Stimulated activated CD8-positive, alpha-beta memory T cell treated with anti-CD3 and anti-CD28 coated beads, Interleukin-12 subunit alpha, Interleukin-12 subunit beta, amount 100 ng/mL, for 24 hours (primary cell): ENCODE results near the gene DNAJB11.

Experiments used
- DNase-seq: peaks from one replicate; pipeline ENCODE4 v3.0.0-alpha.2; 2020; ENCODE audit errors: extremely low read depth

DNAJB11 gene

DNA sequence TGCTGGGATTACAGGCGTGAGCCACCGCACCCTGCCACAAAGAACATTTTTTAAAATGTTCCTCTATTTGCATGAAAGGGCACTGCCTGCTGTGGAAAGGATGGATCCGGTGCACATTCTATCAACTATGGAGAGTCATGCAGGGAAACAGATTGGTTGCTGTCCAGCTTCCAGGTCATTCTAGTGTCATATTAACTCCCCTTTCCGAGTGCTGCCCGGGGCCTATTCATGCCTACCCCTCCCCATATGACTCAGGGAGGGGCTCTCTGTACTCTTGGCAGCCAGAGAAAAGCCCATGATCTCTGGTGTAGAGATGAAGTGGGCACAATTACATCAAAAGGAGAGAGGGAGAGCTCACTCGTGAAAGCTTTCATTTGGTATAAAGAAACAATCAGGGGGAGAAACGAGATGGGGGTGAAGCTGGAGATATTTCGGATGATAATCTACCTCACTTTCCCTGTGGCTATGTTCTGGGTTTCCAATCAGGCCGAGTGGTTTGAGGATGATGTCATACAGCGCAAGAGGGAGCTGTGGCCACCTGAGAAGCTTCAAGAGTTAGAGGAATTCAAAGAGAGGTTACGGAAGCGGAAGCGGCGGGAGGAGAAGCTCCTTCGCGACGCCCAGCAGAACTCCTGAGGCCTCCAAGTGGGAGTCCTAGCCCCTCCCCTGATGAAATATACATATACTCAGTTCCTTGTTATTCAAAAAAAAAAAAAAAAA, 26.2 kb downstream of the DNAJB11 start:
- DNase-seq = no peak

DNA sequence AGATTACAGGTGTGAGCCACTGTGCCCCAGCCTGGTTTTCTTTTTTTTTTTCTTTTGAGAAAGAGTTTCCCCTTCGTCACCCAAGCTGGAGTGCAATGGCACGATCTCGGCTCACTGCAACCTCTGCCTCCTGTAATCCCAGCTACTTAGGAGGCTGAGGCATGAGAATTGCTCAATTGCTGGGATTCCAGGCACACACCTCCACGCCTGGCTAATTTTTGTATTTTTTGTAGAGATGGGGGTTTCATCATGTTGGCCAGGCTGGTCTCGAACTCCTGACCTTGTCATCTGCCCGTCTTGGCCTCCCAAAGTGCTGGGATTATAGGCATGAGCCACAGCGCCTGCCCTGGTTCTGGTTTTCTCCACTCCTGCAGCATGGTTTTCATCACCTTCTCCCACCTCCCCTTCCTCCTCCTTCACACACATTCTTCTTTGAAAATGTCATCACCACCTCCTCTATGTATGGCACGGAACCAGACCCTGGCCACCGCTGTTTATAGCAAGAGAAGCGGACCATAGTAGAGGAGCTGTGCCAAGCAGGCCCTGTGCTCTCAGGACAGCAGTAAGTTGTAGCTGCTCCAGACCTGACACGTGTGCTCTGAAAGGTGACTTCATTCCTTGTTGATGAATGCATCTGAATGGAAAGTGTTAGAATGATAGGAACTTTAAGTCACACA, 27.7 kb downstream of the DNAJB11 start:
- DNase-seq = no peak

DNA sequence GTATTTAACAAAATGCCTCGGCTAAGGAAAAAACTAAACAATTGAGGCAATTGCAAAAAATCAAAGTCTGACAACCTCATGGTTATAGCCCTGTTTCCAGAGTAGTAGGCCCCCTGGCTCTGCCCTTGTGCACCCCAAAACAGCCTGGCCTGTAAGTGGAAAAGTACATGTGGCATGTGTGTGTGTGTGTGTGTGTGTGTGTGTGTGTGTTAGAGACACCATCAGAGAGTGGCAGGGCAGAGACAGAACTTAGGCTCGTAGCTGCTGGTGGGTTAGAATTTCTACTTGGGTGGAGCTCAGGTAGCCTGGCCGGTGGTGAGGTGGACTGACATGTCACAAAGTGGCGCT, 28.2 kb downstream of the DNAJB11 start:
- no peak for DNase-seq

DNA sequence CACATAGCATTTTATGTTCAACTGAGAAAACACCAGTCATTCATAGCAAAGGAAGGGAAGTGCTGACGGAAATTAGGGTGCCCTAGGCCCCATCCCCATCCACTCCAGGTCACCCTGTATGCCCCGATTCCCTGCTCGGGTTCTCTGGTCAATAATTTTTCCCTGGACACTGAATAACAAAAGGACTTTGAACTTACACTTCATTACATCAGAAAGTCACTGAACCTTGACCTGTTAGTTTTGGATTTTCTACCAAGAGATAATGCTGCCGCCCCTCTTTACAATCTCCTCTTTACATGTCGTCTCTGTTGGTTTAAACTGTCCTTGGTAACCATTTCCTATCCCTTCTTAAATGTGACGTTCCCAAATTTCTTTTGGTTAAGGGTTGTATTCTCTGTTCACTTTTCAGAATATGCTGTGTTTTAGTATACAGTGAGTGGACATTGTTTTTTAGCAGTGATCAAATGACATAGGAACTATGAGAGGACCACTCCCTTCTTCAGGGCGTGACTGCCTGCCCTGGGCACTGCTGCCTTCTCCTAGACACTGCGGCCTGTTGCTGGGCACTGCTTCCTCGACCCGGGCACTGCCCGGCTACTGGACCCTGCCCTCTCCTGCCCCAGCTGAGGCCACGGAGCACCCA, 28.7 kb downstream of the DNAJB11 start:
- DNase-seq = no peak

DNA sequence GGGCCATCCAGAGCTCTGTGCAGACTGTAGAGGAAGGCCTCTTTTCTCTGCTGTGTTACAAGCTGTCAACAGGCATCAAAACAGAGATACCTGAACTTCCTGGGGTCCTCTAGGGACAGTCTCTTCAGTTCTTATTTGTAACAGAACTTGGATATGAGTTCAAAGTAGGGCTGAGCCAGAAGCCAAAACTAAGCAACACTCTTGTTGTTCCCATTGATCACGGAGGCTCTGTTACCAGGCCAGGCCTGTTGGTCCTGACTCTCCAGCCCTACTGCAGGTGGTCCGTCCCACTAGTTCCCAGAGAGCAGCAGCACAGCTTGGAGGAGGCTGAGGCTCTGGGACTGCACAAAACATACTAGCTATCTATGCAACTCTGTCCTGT, 29.3 kb downstream of the DNAJB11 start:
- DNase-seq = no peak

DNA sequence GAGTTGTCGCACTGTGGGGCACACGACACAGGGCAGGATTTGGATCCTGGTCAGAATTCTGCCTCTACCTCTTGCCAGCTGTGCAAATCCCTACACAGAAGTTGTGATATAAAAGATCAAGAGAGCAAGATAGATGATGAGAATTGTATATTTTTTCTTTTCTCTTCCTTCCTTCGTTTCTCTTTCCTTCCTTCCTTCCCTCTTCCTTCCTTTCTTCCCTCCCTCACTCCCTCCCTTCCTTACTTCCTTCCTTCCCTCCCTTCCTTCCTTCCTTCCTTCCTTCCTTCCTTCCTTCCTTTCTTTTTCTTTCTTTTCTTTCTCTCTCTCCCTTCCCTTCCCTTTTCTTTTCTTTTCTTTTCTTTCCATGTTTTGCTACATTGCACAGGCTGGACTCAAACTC, 30.4 kb downstream of the DNAJB11 start:
- no peak for DNase-seq

DNA sequence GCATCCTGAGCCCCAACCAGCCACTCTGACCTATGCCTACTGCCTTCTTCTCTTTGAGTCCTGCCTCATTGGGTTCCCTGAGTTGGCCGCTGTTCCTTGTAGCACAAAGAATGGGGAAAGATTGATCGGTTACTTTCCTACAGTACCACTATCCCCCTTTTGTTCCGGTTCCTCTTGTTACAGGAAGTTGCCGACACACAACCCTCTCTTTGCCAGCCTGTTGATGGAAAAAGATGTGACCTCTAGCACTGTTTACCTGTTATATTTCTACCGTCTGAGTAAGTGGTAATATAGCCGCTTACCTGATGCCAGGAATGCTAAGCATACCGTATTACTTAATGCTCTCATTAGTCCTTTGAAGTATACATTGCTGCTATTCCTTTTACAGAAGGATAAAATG, 32.6 kb downstream of the DNAJB11 start:
- DNase-seq = no peak

DNA sequence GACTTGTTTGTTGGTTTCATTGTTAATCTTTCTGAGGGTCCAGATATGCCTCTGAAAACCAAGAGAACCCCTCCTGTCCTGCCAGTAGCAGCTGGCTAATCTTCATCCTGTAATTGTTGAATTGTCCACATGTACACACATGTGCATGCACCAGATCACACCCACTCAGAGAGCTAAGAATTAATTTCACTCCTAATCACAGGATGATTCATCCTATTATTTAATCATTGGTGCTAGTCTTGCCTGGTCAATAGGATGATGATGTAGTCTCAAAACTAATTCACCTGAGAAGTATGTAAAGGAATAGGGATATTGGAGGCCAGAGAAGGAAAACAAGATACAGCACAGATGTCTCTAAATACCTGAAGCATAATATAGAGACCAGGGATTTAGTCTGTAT, 34.6 kb downstream of the DNAJB11 start:
- DNase-seq = no peak

DNA sequence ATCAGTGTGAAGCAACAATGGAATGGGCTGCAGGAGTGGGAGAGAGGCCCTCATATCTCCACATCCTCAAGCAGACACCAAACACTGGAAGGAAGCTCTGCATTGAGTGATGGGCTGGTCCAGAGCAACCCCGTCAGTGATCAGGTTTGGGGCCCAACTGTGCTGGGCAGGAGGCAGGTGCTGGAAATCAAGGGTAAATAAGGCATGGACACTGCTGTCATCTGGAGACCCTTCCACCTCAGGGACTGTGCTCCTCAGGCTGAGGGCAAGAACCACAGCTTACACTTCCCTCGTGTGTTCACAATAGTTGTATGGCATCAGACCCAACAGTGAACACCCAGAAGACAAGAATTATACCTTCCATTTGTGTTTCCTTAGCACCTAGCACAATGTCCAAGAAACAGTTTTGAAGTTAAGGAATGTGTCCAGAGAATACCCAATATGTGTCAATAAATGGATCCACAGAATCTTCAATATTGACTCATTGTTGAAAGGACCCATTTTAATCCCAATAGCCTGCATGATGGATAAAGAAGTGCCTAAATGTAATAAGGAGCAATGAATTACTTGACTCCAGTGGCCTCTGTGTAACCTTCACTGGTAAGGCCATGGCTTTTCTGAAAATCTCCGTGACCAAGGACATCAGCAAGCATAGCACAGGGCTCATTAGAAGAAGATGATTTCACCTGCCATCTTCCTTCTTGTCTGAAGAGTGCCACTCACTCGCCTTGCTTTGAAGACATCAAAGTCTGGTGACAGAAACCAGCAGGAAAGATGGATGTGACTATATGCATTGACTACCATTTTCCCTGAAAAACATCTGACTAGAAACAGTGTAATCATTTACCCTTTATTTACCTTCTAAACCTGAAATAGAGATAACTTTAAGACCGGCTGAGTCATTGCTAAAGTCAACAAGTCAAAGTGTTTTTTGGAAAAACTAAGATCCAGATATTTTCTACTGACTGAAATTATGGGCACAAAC, 35.3 kb downstream of the DNAJB11 start:
- no peak for DNase-seq

DNA sequence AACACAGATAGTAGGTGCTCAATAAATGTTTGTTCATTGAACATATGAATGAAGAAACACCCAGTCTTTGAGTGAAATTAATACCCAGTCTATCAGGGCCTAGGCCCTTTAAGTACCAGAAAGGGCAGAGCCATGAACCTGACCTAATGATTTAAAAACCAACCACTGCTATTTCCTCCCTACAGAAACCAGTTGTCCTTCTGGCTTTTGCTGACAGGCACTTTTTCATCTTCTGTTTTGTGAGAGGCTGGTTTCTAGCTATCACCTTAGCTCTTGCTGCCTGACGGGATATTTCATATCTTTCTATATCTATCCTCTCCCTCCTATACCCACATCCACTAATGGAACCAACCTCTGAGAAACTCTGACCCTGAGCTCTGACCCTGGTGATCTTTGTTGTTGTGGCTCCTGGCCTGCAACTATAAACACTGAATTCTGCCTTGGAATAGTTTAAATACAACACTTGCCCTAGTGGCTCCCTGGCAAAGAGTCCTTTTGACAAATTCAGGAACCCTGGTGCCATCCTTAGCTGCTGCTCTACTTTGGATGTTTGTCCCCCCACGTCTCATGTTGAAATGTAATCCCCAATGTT, 38.2 kb downstream of the DNAJB11 start:
- no peak for DNase-seq

DNA sequence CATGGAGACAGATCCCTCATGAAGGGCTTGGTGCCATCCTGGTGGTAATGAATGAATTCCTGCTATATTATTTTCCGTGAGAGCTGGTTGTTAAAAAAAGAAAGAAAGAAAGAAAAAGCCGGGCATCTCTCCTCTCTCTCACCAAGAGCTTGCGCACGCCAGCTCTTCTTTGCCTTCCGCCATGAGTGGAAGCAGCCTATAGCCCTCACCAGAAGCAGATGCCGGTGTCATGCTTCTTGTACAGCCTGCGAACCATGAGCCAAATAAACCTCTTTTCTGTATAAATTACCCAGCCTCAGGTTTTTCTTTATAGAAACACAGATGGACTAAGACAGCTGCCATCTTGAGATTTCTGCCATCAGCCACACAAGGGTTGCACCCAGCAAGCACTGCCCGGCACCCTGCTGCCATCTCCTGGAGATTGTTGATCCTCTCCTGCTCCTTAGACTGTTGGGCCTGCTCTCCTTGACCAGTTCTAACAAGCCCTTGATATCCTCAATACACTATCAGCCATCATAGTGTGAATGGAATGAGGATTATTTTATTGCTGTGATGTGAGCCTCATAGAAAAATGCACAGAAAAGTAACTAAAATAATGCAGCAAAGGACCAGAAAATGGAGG, 38.8 kb downstream of the DNAJB11 start:
- DNase-seq = no peak

DNA sequence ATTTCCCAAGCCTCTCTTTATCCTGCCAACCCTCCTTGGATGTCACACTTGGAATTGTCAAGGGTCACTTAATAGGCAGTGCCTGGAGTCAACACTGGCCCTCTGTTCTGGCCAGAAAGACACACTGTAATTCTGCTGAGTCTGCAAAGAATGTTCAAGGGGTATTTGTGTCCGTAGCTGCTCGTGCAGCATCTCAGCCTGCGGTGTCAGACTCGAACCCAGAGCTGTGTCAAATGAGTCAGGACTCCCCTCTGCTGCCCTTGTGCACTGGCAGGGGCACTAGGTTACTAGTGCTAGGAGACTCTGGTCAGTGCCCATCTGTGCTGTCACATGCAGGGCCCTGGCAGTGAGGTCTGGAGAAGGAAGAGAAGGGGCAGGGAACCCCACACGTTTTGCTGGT, 41.5 kb downstream of the DNAJB11 start:
- no peak for DNase-seq

DNA sequence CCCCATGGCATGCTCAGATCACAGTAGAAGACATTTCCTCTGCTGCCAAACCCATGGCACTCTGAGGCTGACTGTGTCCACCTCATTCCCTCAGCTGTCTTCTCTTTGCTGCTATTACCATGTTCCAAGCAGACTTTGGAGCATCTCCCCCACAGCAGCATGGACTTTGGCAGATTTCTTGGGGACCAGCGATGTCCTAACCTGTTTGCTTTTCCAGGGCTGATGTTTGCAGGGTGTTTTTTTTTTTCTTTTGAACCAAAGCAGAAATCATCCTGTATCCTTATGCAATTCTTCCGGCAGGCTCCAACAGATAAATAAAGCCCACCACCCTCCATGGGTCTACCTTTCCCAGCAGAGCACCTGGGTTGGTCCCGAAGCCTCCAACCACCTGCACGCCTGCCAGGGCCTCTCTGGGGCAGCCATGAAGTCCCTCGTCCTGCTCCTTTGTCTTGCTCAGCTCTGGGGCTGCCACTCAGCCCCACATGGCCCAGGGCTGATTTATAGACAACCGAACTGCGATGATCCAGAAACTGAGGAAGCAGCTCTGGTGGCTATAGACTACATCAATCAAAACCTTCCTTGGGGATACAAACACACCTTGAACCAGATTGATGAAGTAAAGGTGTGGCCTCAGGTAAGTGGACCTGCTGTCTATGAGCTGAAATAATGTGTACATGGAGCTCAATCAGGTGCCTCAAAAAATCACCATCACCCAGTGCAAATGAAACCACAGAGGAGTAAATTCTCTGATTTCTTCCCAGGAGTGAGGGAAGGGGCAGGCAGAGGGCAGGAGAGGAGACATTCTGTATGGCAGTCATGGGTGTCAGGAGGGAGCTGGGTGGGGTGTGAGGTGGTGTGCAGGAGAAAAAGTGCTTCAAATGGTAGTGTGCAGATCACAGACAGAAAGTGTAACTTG, 42.5 kb downstream of the DNAJB11 start, which contains the start of gene AHSG:
Gene AHSG, plus strand, starts transcription at position 340 of the 916 bp plus-strand sequence. Its CDS starts 82 bp downstream, at position 422.
- DNase-seq = no peak

DNA sequence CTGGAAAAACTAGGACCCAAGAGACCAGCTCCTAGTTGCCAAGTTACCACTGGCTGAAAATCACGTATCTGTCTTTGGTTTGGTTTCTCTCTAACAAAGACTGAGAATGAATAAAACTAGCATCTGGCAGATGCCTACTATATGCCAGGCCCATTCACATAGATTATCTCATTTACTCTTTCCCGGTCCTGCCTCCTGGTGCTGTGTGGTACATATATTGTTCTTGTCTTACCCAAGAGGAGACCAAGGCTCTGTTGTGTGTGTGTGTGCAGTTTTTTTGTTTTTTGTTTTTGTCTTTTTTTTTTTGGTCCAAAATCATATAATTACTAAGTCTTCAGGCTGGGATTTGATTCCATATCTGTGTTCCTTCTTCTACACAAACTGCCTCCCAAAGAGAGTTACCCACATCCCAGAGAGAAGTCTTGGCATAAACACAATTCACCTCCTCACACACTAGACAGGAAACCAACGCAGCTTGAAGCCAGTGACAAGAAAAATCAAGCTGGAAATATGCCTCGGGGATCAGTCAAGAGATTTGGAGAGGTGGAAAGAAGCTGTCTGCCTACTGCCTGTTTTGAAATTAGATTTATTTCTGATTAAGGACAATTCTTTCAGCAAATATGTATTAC, 43.2 kb downstream of the DNAJB11 start:
- DNase-seq = no peak

DNA sequence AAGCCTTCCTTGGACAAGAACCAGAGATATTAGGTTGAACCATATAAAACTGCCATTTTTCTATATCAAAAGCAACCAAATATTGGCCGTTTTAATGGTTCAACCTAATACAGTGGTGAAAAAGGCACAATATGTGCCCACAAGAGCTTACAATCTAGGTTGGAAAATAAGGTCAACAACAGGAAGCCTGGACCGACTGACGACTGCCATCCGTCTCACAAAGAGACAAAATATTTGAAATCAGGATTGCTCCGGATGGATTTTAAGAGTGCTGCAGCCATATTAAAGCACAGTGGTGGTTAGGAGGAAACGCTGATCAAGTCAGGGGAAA, 43.7 kb downstream of the DNAJB11 start:
- DNase-seq = no peak

DNA sequence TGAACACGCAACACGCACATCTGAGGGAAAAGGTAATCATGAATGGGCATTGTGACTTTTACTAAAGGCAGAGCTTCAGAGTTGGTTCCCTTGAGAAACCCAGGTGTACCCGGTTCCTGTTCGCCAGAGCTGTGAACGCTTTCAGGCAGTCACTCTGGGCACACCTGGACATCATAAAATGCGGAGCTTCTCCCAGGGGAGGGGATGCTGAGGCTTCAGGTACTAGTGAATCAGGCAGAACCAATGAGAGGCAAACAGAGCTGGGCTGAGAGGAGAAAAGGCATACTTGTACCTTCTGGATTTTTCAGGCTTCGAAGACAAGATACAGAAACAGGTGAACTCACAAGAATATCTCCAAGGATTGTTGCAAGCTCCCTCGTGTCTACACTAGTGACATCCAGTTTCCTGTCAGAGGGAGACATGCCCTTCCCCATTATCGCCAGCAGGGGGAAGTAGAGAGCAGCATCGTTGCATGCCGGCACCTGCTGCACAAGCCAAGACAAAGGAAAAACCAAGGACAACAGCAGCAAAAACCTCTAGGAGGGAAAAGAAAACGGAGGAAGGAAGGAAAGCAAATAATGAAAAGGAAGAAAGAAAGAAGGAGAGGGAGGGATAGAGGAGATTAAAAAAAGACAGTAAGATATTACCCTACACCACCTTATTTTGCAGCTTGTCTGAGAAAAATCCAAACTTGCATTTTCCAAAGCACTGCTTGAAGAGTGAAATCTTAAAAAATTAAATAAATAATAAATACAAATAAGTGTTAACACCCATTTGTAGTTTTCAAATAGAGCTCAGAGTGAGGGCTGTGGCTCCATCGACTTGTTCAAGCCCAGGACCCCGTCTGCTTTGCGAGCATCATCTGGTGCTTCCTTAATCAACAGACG, 44.3 kb downstream of the DNAJB11 start:
- DNase-seq = peak; percentile 22

DNA sequence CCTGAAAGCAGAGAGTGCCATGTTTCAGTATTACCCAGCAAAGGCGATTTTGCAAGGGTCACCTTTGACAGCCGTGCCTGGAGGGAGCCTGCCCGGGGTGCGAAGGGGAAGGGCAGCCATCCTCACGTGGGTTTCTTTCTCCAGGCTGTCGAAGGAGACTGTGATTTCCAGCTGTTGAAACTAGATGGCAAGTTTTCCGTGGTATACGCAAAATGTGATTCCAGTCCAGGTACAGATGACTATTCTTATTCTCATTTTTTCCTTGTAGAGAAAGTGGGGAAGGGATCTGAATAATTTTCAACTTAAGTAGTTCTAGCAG, 45.7 kb downstream of the DNAJB11 start:
- DNase-seq = no peak

DNA sequence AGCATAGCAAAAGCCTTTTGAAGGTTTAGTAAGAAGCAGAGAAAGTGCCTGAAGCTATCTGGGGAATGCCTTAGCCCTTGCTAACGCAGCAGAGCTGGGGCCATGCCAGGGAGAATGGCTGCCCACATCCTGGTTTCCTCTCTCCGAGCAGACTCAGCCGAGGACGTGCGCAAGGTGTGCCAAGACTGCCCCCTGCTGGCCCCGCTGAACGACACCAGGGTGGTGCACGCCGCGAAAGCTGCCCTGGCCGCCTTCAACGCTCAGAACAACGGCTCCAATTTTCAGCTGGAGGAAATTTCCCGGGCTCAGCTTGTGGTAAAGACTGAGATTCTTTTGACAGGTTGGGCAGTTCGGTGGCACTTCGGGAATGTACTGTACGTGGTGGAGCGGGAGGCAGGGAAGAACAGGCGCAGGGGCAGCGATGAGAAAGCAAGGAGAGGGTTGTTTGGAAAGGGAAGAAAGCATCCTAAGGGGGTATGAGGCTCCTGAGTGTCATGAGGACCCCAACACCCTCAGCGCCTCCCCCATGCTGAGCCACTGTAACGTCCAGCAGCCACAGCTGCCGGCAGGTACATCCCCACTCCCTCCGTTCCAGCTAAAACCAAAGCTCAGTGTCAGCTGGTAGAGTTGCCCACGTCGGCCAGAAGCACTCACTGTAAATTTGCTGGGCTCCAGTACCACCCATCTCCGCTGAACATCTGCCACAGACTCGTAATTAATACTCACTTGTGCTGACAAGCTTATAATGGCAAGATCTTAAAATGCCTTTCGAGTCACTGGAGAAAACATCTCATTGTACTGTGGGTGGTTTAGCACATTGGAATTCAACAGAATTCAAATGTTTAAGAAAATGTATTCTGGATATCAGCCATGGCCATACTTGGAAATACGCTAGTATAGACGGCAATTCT, 46.8 kb downstream of the DNAJB11 start:
- peak; percentile 60 for DNase-seq
